Measurements from ENCODE around the gene AMELX. TPM values are rescaled to one million over a fixed set of nuclear protein-coding genes. Genes with fewer than 3 reads are reported as not detected.

The AMELX gene
- total RNA-seq, 1 donor from 2014 or later: not detected

DNA sequence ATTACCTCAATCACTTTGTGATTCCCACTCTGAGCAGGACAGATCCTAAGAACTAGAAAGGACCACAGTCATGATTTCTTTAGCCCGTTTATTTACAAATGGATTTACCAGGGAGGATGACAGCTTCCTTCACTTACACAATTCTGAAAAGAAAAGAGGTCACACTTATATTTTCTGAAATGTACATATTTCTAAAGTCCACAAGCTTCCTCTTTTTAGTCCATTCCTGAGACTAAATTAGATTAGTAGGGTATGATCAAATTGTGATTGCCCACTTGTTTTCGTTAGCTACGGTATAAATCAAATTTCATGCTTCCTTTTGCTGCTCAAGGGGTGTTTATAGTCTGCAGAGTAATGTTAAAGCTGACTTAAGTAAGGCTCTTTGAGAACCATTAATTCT is 7.6 kb upstream of the AMELX start:
- ATAC-seq (no peak), DNase-seq (no peak)
- TF ChIP-seq, protein P1, sequence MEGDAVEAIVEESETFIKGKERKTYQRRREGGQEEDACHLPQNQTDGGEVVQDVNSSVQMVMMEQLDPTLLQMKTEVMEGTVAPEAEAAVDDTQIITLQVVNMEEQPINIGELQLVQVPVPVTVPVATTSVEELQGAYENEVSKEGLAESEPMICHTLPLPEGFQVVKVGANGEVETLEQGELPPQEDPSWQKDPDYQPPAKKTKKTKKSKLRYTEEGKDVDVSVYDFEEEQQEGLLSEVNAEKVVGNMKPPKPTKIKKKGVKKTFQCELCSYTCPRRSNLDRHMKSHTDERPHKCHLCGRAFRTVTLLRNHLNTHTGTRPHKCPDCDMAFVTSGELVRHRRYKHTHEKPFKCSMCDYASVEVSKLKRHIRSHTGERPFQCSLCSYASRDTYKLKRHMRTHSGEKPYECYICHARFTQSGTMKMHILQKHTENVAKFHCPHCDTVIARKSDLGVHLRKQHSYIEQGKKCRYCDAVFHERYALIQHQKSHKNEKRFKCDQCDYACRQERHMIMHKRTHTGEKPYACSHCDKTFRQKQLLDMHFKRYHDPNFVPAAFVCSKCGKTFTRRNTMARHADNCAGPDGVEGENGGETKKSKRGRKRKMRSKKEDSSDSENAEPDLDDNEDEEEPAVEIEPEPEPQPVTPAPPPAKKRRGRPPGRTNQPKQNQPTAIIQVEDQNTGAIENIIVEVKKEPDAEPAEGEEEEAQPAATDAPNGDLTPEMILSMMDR (IDR thresholded peaks at IDR 0.05): no peak
- Histone ChIP-seq H3K27me3 (no peaks in the 10 kb centered on the region), H3K36me3 (no peaks in the 10 kb centered on the region), H3K4me3 (no peak overlapping the region), H3K9me3 (no peaks in the 10 kb centered on the region), H3K4me1 (no peaks in the 10 kb centered on the region), H3K27ac (no peak overlapping the region)
- intact Hi-C loops (cut with DNase I): no loop called here

DNA sequence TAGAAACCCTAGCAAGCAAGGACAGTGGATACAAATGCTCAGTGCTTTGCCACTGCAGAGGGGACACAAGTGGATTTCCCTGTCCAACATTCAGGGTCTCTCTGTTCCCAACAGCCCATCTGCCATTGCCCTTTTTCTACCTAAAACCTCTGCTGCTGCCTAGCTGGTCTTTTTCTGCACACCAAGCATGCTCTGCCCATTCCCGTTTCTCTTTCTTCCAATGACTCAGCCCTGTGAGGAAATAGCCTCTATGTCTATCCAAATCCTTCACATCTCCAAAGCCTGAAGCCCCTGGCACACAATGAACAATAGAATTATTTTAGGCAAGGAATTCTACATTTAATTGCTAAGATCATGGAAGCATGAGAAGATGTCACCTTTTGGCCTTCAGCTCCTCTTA is 5.7 kb upstream of the AMELX start:
- intact Hi-C loops (cut with DNase I): no loop called here
- ATAC-seq: no peak

DNA sequence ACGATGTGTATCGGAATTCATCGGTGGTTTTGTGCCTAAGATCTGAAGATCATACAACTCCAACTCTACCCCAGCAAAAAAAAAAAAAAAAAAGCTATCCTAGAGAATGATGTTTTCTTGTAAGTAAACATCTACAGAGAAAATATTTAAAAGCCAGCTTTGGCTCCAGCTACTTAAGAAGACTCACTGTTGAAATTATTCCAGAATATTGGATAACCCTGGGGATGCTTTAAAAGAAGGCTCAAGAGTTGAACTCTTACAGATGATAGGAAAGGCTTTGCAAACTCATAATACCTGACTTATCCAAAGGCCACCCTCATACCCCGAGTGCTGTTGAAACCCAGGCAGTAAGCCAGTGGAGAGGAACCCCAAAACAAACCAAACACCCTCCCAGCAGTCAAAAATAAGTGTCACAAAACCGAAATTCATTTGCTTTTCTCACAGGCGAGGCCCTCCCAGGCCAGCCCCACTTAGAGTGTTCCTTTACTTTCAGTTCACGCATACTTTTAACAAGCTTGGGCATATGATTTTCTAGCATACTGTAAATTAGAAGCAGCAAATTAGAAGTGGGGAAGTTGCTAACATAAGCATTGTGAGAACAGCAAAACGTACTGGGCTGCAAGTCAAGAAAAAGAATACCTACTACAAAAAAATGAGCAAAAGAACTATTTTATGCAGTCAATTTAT is 2.7 kb upstream of the AMELX start:
- H3K4me1 ChIP-seq: no peaks in the 10 kb centered on the region
- DNase-seq (no peak), ATAC-seq (no peak)
- TF ChIP-seq, protein P1 (IDR thresholded peaks at IDR 0.05): no peak
- no peak overlapping the region for H3K4me3 ChIP-seq
- intact Hi-C loops (cut with DNase I): no loop called here
- no peak overlapping the region for H3K27ac ChIP-seq
- H3K27me3 ChIP-seq: no peaks in the 10 kb centered on the region
- no peaks in the 10 kb centered on the region for H3K9me3 ChIP-seq
- no peaks in the 10 kb centered on the region for H3K36me3 ChIP-seq

More for the DNA sequence above, 5.7 kb upstream of the AMELX start:
- TF ChIP-seq, protein P1 (IDR thresholded peaks at IDR 0.05): no peak
- Histone ChIP-seq H3K27ac (no peak overlapping the region), H3K4me1 (no peaks in the 10 kb centered on the region), H3K4me3 (no peak overlapping the region), H3K27me3 (no peaks in the 10 kb centered on the region), H3K9me3 (no peaks in the 10 kb centered on the region), H3K36me3 (no peaks in the 10 kb centered on the region)
- no peak for DNase-seq

DNA sequence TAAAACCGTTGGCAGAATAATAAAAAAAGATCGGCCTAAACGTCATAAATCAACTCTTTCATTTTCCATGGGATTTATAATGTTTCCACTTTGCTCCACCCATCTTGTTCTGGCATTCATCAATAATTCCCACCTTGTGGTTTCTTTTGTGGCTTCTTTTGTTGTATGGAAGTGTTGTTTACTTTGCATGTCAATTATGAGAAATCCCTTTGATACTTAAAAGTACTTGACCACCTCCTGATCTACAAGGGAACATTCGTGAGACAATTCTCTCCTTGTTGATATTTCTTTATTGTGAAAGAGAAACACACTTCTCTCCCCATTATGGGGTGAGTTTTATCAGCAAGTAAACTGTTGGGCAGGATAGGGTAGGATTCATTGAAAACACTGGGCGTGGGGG is 2.8 kb downstream of the AMELX start:
- intact Hi-C loops (cut with DNase I): no loop called here
- DNase-seq: no peak

DNA sequence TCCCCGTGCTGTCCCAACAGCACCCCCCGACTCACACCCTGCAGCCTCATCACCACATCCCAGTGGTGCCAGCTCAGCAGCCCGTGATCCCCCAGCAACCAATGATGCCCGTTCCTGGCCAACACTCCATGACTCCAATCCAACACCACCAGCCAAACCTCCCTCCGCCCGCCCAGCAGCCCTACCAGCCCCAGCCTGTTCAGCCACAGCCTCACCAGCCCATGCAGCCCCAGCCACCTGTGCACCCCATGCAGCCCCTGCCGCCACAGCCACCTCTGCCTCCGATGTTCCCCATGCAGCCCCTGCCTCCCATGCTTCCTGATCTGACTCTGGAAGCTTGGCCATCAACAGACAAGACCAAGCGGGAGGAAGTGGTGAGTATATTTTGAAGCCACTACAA is 5.4 kb downstream of the AMELX start:
- intact Hi-C loops (cut with DNase I): no loop called here
- TF ChIP-seq, protein P1 (IDR thresholded peaks at IDR 0.05): no peak
- no peaks in the 10 kb centered on the region for H3K27me3 ChIP-seq
- H3K4me1 ChIP-seq: no peaks in the 10 kb centered on the region
- no peak overlapping the region for H3K4me3 ChIP-seq
- no peaks in the 10 kb centered on the region for H3K36me3 ChIP-seq
- H3K9me3 ChIP-seq: no peaks in the 10 kb centered on the region
- ATAC-seq (no peak), DNase-seq (no peak)
- H3K27ac ChIP-seq: no peak overlapping the region

More for the DNA sequence above, 2.8 kb downstream of the AMELX start:
- no peak for ATAC-seq
- Histone ChIP-seq H3K4me1 (no peaks in the 10 kb centered on the region), H3K4me3 (no peak overlapping the region), H3K27ac (no peak overlapping the region), H3K27me3 (no peaks in the 10 kb centered on the region), H3K9me3 (no peaks in the 10 kb centered on the region), H3K36me3 (no peaks in the 10 kb centered on the region)
- TF ChIP-seq, protein P1 (IDR thresholded peaks at IDR 0.05): no peak

DNA sequence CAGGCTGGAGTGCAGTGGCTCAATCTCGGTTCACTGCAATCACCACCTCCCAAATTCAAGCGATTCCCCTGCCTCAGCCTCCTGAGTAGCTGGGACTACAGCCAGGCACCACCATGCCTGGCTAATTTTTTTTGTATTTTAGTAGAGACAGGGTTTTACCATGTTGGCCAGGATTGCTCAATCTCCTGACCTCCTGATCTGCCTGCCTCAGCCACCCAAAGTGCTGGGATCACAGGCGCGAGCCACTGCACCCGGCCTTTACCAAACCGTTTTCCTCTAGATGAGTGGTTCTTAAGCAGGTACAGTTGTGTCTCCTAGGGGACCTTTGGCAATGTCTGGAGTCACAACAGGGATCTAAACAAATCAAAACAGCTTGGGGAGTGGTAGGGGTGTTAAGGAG is 11.6 kb downstream of the AMELX start:
- Histone ChIP-seq H3K36me3 (no peaks in the 10 kb centered on the region), H3K9me3 (no peaks in the 10 kb centered on the region), H3K27me3 (no peaks in the 10 kb centered on the region), H3K4me1 (no peaks in the 10 kb centered on the region), H3K4me3 (no peak overlapping the region), H3K27ac (no peak overlapping the region)
- no peak for DNase-seq
- no peak for ATAC-seq
- intact Hi-C loops (cut with DNase I): no loop called here
- TF ChIP-seq, protein P1 (IDR thresholded peaks at IDR 0.05): no peak

Measured in upper lobe of right lung (tissue), 1 donor.